PFSK-1 (cell line): ENCODE data around the gene FBXL16.

Experiments used
- FOXP2 ChIP-seq: optimal IDR thresholded peaks from 2 replicates; pipeline ENCODE3; 2011; ENCODE audit warnings: borderline replicate concordance, control low read depth, inconsistent platforms; ENCODE audit not compliant: insufficient read depth; ENCODE audit errors: extremely low read length, extremely low read depth
- POLR2AphosphoS5 ChIP-seq: IDR thresholded peaks from 2 replicates; pipeline ENCODE4 v1.6.1; 2012; ENCODE audit warnings: low read depth, mild to moderate bottlenecking, control low read depth, low read length, moderate library complexity
- REST ChIP-seq, 2 experiments: IDR thresholded peaks; 2 replicates each; pipeline versions ENCODE4 v1.6.1 to v1.8.0; 2011 to 2012; ENCODE audit warnings: low read depth in 2 of 2, low read length in 2 of 2, control low read depth in 1 of 2, inconsistent platforms in 1 of 2, mild to moderate bottlenecking in 1 of 2, moderate library complexity in 1 of 2; ENCODE audit not compliant: insufficient read depth in 1 of 2
- SIN3A ChIP-seq: IDR thresholded peaks from 2 replicates; pipeline ENCODE4 v1.6.1; 2012; ENCODE audit warnings: mild to moderate bottlenecking, low read length, moderate library complexity, borderline replicate concordance; ENCODE audit not compliant: insufficient read depth
- TAF1 ChIP-seq: IDR thresholded peaks from 2 replicates; pipeline ENCODE4 v1.6.1; 2012; ENCODE audit warnings: low read length, control low read depth, borderline replicate concordance; ENCODE audit not compliant: insufficient read depth

The FBXL16 gene

GRCh38 chr16:747978-748746, 42.6 kb upstream of the FBXL16 start:
- TF ChIP-seq SIN3A (no peak), TAF1 (no peak), POLR2AphosphoS5 (no peak), REST (IDR thresholded peaks at IDR 0.05; ENCODE audit: insufficient read depth in 1 of 2, low read depth in 2 of 2, low read length in 2 of 2) (no peak), FOXP2 (no peak)

- TF ChIP-seq POLR2AphosphoS5 = no peak
- no peak for TF ChIP-seq TAF1
- TF ChIP-seq SIN3A = no peak
- no peak for TF ChIP-seq REST (IDR thresholded peaks at IDR 0.05; ENCODE audit: insufficient read depth in 1 of 2, low read depth in 2 of 2, low read length in 2 of 2)
- TF ChIP-seq FOXP2 = no peak
Observed at GRCh38 chr16:746637-747036, 41.0 kb upstream of the FBXL16 start.

DNA sequence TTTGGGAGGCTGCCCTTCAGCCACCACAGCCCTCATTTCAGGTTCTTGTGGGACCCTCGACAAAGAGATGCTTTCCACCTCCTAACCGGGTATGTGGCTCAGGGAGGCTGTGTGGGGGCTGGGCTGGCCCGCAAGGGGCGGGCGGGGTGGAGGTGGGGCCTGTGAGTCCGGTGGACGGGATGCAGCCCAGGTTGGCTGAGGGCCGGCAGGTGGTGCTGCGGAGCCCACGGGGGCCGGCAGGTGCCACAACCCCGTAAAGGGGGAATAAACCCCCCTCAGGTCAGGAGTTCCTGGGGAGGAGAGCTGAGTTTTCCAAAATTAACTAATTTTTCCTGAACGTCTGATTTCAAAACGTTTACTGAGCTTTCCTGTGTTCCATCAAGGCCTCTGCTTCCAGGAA, 40.1 kb upstream of the FBXL16 start:
- no peak for TF ChIP-seq FOXP2
- no peak for TF ChIP-seq REST (IDR thresholded peaks at IDR 0.05; ENCODE audit: insufficient read depth in 1 of 2, low read depth in 2 of 2, low read length in 2 of 2)
- no peak for TF ChIP-seq TAF1
- no peak for TF ChIP-seq SIN3A

- TF ChIP-seq REST (IDR thresholded peaks at IDR 0.05; ENCODE audit: insufficient read depth in 1 of 2, low read depth in 2 of 2, low read length in 2 of 2) (no peak), POLR2AphosphoS5 (no peak), TAF1 (no peak), SIN3A (no peak), FOXP2 (no peak)
Observed at GRCh38 chr16:743794-744500, 38.3 kb upstream of the FBXL16 start.
